HepG2 (cell line): ENCODE data around the gene PIK3R3. TPM values are rescaled to one million over a fixed set of nuclear protein-coding genes. Genes with fewer than 3 reads are reported as not detected.
A peak's percentile ranks its signal among the peaks of the same experiment; 100 is the strongest.

Experiments
- ESRRA ChIP-seq: sonication (generic); formaldehyde crosslinking; IDR thresholded peaks from 2 replicates; pipeline ENCODE4 v1.5.1; 2020; ENCODE audit warnings: mild to moderate bottlenecking, low read depth, missing genetic modification reagents
- EZH2 ChIP-seq: conservative IDR thresholded peaks from 2 replicates; pipeline ENCODE4 v1.6.1; 2012; ENCODE audit warnings: mild to moderate bottlenecking, low read depth, low read length, moderate library complexity
- GABPA ChIP-seq, 2 experiments: IDR thresholded peaks; 2 replicates each; pipeline ENCODE4 v1.6.1; 2011 to 2016; ENCODE audit warnings: low read depth in 2 of 2, low read length in 1 of 2, missing biosample characterization in 1 of 2, missing genetic modification characterization in 1 of 2
- KAT2B ChIP-seq: fragments of 150-350 bp; IDR thresholded peaks from 2 replicates; pipeline ENCODE4 v1.6.1; 2014; ENCODE audit warnings: low read depth, low read length, borderline replicate concordance
- PBX2 ChIP-seq: IDR thresholded peaks from 2 replicates; pipeline ENCODE4 v1.6.1; 2016; ENCODE audit warnings: control low read depth
- PRMT3 ChIP-seq: sonication (generic); formaldehyde crosslinking; IDR thresholded peaks from 2 replicates; pipeline ENCODE4 v1.8.1; 2022; ENCODE audit warnings: low read depth, mild to moderate bottlenecking, moderate library complexity, missing genetic modification reagents, borderline replicate concordance
- SRY ChIP-seq: sonication (generic); formaldehyde crosslinking; IDR thresholded peaks from 2 replicates; pipeline ENCODE4 v1.8.0; 2022; ENCODE audit warnings: mild to moderate bottlenecking, missing genetic modification reagents
- ZFP36L2 ChIP-seq: sonication (generic); formaldehyde crosslinking; IDR thresholded peaks from 2 replicates; pipeline ENCODE4 v1.4.0; 2020; ENCODE audit warnings: missing genetic modification reagents
- ZNF121 ChIP-seq: sonication (generic); formaldehyde crosslinking; IDR thresholded peaks from 2 replicates; pipeline ENCODE4 v1.5.0; 2020; ENCODE audit warnings: mild to moderate bottlenecking, missing genetic modification reagents
- ZNF253 ChIP-seq: sonication (generic); formaldehyde crosslinking; IDR thresholded peaks from 2 replicates; pipeline ENCODE4 v1.8.0; 2022; ENCODE audit warnings: mild to moderate bottlenecking, missing genetic modification reagents, borderline replicate concordance
- ZNF30 ChIP-seq: sonication (generic); formaldehyde crosslinking; IDR thresholded peaks from 2 replicates; pipeline ENCODE4 v1.5.0; 2020; ENCODE audit warnings: mild to moderate bottlenecking, missing genetic modification reagents
- ZNF496 ChIP-seq: sonication (generic); formaldehyde crosslinking; IDR thresholded peaks from 2 replicates; pipeline ENCODE4 v1.8.1; 2023; ENCODE audit warnings: mild to moderate bottlenecking, moderate library complexity, missing genetic modification reagents; ENCODE audit not compliant: insufficient replicate concordance
- ZNF556 ChIP-seq: sonication (generic); formaldehyde crosslinking; IDR thresholded peaks from 2 replicates; pipeline ENCODE4 v1.4.0; 2020; ENCODE audit warnings: mild to moderate bottlenecking, missing genetic modification reagents, borderline replicate concordance
- ZNF570 ChIP-seq: sonication (generic); formaldehyde crosslinking; IDR thresholded peaks from 2 replicates; pipeline ENCODE4 v1.4.0; 2020; ENCODE audit warnings: mild to moderate bottlenecking, missing genetic modification reagents, borderline replicate concordance
- ZNF788 ChIP-seq: sonication (generic); formaldehyde crosslinking; IDR thresholded peaks from 2 replicates; pipeline ENCODE4 v1.5.0; 2020; ENCODE audit warnings: mild to moderate bottlenecking, missing genetic modification reagents, borderline replicate concordance
- ZNF879 ChIP-seq: sonication (generic); formaldehyde crosslinking; IDR thresholded peaks from 2 replicates; pipeline ENCODE4 v1.8.1; 2023; ENCODE audit warnings: missing genetic modification reagents
- polyA plus RNA-seq, 8 experiments: library from polyadenylated mRNA; depleted of rRNA in 3 of 8; stranded (reverse) in 7 of 8; unstranded in 1 of 8; fragments of >200 nt; fragmentation: Illumina TruSeq in 4 of 8; extraction: Trizol in 4 of 8; gene quantifications; 2 replicates each; pipeline versions ENCODE4 v1.2.1 to v1.2.3, GENCODE V29; 2011 to 2016; ENCODE audit warnings: low read depth in 4 of 8, missing spikeins in 1 of 8, mixed read lengths in 1 of 8; ENCODE audit not compliant: insufficient read depth in 1 of 8
- total RNA-seq, 5 experiments: library from RNA; depleted of rRNA; stranded (reverse); fragments of >200 nt; fragmentation: Illumina TruSeq; extraction: Trizol; gene quantifications; 2 replicates each; pipeline ENCODE4 v1.2.3, GENCODE V29; 2016; ENCODE audit warnings: low read depth in 1 of 5
- TF ChIP-seq, protein P1 (sequence below): sonication (generic); formaldehyde crosslinking; IDR thresholded peaks from 2 replicates; pipeline ENCODE4 v1.4.0; 2020; ENCODE audit warnings: missing genetic modification reagents
- TF ChIP-seq, protein P2 (sequence below): sonication (generic); formaldehyde crosslinking; IDR thresholded peaks from 2 replicates; pipeline ENCODE4 v1.5.0; 2020; ENCODE audit warnings: mild to moderate bottlenecking, missing genetic modification reagents
- TF ChIP-seq, protein P3 (sequence below): IDR thresholded peaks from 2 replicates; pipeline ENCODE4 v1.6.1; 2016; ENCODE audit warnings: low read depth
- TF ChIP-seq, protein P4 (sequence below): IDR thresholded peaks from 2 replicates; pipeline ENCODE4 v1.6.1; 2016; ENCODE audit warnings: mild to moderate bottlenecking

The PIK3R3 gene
- total and polyA plus RNA-seq, 2 of the 13 experiments (the other 11 are each of a cell fraction or from before 2014, with no cell fraction given): 0.37 to 6.9 TPM

- TF ChIP-seq ZNF570 (CRISPR knock-in tag) (peak; percentile 85; the same call in 1 of the 2 replicates), ZNF496 (CRISPR knock-in tag) (peak; percentile 80), ESRRA (CRISPR knock-in tag) (peak; percentile 69; the same call in 1 of the 2 replicates), ZNF121 (CRISPR knock-in tag) (no peak; the same call in 1 of the 2 replicates), ZNF253 (CRISPR knock-in tag) (peak; percentile 75), PRMT3 (CRISPR knock-in tag) (no peak; the same call in 1 of the 2 replicates), ZNF879 (peak; percentile 97; the same call in 1 of the 2 replicates), ZFP36L2 (CRISPR knock-in tag) (peak; percentile 89), KAT2B (no peak), PBX2 (CRISPR knock-in tag) (no peak), GABPA (IDR thresholded peaks at IDR 0.05; ENCODE audit: low read depth, low read length) (no peak), GABPA (CRISPR knock-in tag; IDR thresholded peaks at IDR 0.05; ENCODE audit: low read depth) (peak; percentile 50; the same call in 1 of the 2 replicates), ZNF30 (CRISPR knock-in tag) (peak; percentile 99), EZH2 (no peak), SRY (CRISPR knock-in tag) (peak; percentile 72), ZNF556 (CRISPR knock-in tag) (no peak), ZNF788 (peak; percentile 88; the same call in 1 of the 2 replicates)
- TF ChIP-seq, protein P1, sequence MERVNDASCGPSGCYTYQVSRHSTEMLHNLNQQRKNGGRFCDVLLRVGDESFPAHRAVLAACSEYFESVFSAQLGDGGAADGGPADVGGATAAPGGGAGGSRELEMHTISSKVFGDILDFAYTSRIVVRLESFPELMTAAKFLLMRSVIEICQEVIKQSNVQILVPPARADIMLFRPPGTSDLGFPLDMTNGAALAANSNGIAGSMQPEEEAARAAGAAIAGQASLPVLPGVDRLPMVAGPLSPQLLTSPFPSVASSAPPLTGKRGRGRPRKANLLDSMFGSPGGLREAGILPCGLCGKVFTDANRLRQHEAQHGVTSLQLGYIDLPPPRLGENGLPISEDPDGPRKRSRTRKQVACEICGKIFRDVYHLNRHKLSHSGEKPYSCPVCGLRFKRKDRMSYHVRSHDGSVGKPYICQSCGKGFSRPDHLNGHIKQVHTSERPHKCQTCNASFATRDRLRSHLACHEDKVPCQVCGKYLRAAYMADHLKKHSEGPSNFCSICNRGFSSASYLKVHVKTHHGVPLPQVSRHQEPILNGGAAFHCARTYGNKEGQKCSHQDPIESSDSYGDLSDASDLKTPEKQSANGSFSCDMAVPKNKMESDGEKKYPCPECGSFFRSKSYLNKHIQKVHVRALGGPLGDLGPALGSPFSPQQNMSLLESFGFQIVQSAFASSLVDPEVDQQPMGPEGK: peak; percentile 88
- TF ChIP-seq, protein P2, sequence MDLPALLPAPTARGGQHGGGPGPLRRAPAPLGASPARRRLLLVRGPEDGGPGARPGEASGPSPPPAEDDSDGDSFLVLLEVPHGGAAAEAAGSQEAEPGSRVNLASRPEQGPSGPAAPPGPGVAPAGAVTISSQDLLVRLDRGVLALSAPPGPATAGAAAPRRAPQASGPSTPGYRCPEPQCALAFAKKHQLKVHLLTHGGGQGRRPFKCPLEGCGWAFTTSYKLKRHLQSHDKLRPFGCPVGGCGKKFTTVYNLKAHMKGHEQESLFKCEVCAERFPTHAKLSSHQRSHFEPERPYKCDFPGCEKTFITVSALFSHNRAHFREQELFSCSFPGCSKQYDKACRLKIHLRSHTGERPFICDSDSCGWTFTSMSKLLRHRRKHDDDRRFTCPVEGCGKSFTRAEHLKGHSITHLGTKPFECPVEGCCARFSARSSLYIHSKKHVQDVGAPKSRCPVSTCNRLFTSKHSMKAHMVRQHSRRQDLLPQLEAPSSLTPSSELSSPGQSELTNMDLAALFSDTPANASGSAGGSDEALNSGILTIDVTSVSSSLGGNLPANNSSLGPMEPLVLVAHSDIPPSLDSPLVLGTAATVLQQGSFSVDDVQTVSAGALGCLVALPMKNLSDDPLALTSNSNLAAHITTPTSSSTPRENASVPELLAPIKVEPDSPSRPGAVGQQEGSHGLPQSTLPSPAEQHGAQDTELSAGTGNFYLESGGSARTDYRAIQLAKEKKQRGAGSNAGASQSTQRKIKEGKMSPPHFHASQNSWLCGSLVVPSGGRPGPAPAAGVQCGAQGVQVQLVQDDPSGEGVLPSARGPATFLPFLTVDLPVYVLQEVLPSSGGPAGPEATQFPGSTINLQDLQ (CRISPR knock-in tag): peak; percentile 83
- TF ChIP-seq, protein P3, sequence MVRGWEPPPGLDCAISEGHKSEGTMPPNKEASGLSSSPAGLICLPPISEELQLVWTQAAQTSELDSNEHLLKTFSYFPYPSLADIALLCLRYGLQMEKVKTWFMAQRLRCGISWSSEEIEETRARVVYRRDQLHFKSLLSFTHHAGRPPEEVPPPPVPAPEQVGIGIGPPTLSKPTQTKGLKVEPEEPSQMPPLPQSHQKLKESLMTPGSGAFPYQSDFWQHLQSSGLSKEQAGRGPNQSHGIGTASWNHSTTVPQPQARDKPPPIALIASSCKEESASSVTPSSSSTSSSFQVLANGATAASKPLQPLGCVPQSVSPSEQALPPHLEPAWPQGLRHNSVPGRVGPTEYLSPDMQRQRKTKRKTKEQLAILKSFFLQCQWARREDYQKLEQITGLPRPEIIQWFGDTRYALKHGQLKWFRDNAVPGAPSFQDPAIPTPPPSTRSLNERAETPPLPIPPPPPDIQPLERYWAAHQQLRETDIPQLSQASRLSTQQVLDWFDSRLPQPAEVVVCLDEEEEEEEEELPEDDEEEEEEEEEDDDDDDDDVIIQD (CRISPR knock-in tag): peak; percentile 96
- TF ChIP-seq, protein P4, sequence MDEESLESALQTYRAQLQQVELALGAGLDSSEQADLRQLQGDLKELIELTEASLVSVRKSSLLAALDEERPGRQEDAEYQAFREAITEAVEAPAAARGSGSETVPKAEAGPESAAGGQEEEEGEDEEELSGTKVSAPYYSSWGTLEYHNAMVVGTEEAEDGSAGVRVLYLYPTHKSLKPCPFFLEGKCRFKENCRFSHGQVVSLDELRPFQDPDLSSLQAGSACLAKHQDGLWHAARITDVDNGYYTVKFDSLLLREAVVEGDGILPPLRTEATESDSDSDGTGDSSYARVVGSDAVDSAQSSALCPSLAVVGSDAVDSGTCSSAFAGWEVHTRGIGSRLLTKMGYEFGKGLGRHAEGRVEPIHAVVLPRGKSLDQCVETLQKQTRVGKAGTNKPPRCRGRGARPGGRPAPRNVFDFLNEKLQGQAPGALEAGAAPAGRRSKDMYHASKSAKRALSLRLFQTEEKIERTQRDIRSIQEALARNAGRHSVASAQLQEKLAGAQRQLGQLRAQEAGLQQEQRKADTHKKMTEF (CRISPR knock-in tag): peak; percentile 97
Measured at GRCh38 chr1:46132529-46133180, at the start of gene PIK3R3 (continued).
